ENCODE measurements around the gene CRISP1. TPM values are rescaled to one million over a fixed set of nuclear protein-coding genes. Genes with fewer than 3 reads are reported as not detected.
"Not testable (repeated sequence)": the region's sequence is repeated elsewhere in the genome, so short reads cannot be mapped to it uniquely, and the experiment has no call there.

The CRISP1 gene
- total and polyA plus RNA-seq, 2 of the 4 experiments (the other 2 are of a cell fraction): not detected

- in situ Hi-C loops (cut with MboI; ENCODE audit: low sequenced_read_pairs): no loop called here
- H3K27ac ChIP-seq (ENCODE audit: insufficient read depth, low read length): no peak overlapping the region
- BruUV-seq (replicated peaks): no TSS peak
Observed at GRCh38 chr6:49898904-49899566, 32.7 kb upstream of the CRISP1 start.

GRCh38 chr6:49895553-49895952 lies 29.2 kb upstream of the CRISP1 start:
- H4K91ac ChIP-seq (ENCODE audit: insufficient read depth, low read depth, low read length); H3K9me3 ChIP-seq (ENCODE audit: control insufficient read depth, insufficient read depth, low read length); H4K20me1 ChIP-seq (ENCODE audit: insufficient read depth, low read length); POLR2A ChIA-PET (ENCODE audit: unreplicated experiment); H3K4me1 ChIP-seq (ENCODE audit: control insufficient read depth, insufficient read depth, low read length); H2AK9ac ChIP-seq (replicated peaks; ENCODE audit: low read depth, low read length, poor library complexity); H2BK5ac ChIP-seq (ENCODE audit: low read depth, low read length, poor library complexity, severe bottlenecking); H3K4ac ChIP-seq (ENCODE audit: low read depth, low read length); H2BK20ac ChIP-seq (ENCODE audit: low read depth, low read length); dilution Hi-C loops (cut with HindIII; ENCODE audit: low sequenced_read_pairs, unreplicated experiment); H2AFZ ChIP-seq (replicated peaks; ENCODE audit: low read length, poor library complexity); H3K4me3 ChIP-seq (ENCODE audit: insufficient read depth, low read depth, low read length); H2BK120ac ChIP-seq (ENCODE audit: low read depth, low read length); H3K18ac ChIP-seq (ENCODE audit: low read depth, low read length); H3K4me2 ChIP-seq (ENCODE audit: low read depth, low read length); H3K27me3 ChIP-seq (ENCODE audit: control insufficient read depth, insufficient read depth, low read length); H3K36me3 ChIP-seq (ENCODE audit: control insufficient read depth, insufficient read depth, low read length); DNase-seq; intact Hi-C loops (cut with micrococcal nuclease); H3K9ac ChIP-seq (ENCODE audit: low read depth, low read length); H3K27ac ChIP-seq (ENCODE audit: insufficient read depth, low read length); ATAC-seq (ENCODE audit: low read depth); H3K14ac ChIP-seq (replicated peaks; ENCODE audit: low read depth, low read length); H2BK15ac ChIP-seq (ENCODE audit: low read depth, low read length); H4K8ac ChIP-seq (ENCODE audit: low read depth in 2 of 2, low read length in 2 of 2); CTCF ChIA-PET; H4K5ac ChIP-seq (ENCODE audit: low read depth, low read length); H3K79me1 ChIP-seq (ENCODE audit: low read depth in 1 of 2, low read length in 2 of 2); H3K23ac ChIP-seq (ENCODE audit: low read depth, low read length); H3K9me1 ChIP-seq (ENCODE audit: insufficient read depth, low read length); in situ Hi-C loops (cut with MboI; ENCODE audit: low sequenced_read_pairs); H3K56ac ChIP-seq (ENCODE audit: extremely low read depth, insufficient read depth, low read length); H2AK5ac ChIP-seq (ENCODE audit: low read depth, low read length); BruUV-seq (replicated peaks): not testable (repeated sequence)

More at GRCh38 chr6:49898904-49899566, 32.7 kb upstream of the CRISP1 start:
- dilution Hi-C loops (cut with HindIII; ENCODE audit: low sequenced_read_pairs, unreplicated experiment) (no loop called here), intact Hi-C loops (cut with micrococcal nuclease) (no loop called here)
- Histone ChIP-seq H3K4me2 (ENCODE audit: low read depth, low read length) (no peak overlapping the region), H2BK5ac (ENCODE audit: low read depth, low read length, poor library complexity, severe bottlenecking) (no peak overlapping the region), H2BK20ac (ENCODE audit: low read depth, low read length) (no peak overlapping the region), H3K79me1 (ENCODE audit: low read depth in 1 of 2, low read length in 2 of 2) (no peaks in the 10 kb centered on the region), H3K4ac (ENCODE audit: low read depth, low read length) (no peak overlapping the region), H2BK120ac (ENCODE audit: low read depth, low read length) (no peak overlapping the region), H3K23ac (ENCODE audit: low read depth, low read length) (no peak overlapping the region), H2AK5ac (ENCODE audit: low read depth, low read length) (no peak overlapping the region), H3K9ac (ENCODE audit: low read depth, low read length) (no peak overlapping the region), H4K20me1 (ENCODE audit: insufficient read depth, low read length) (no peaks in the 10 kb centered on the region), H3K9me3 (ENCODE audit: control insufficient read depth, insufficient read depth, low read length) (no peaks in the 10 kb centered on the region), H2AFZ (replicated peaks; ENCODE audit: low read length, poor library complexity) (no peak overlapping the region), H3K27me3 (ENCODE audit: control insufficient read depth, insufficient read depth, low read length) (no peaks in the 10 kb centered on the region), H3K18ac (ENCODE audit: low read depth, low read length) (no peak overlapping the region), H3K4me1 (ENCODE audit: control insufficient read depth, insufficient read depth, low read length) (no peaks in the 10 kb centered on the region), H4K5ac (ENCODE audit: low read depth, low read length) (no peak overlapping the region), H3K14ac (replicated peaks; ENCODE audit: low read depth, low read length) (no peak overlapping the region), H2BK15ac (ENCODE audit: low read depth, low read length) (no peak overlapping the region), H3K36me3 (ENCODE audit: control insufficient read depth, insufficient read depth, low read length) (no peaks in the 10 kb centered on the region), H4K91ac (ENCODE audit: insufficient read depth, low read depth, low read length) (no peak overlapping the region), H3K9me1 (ENCODE audit: insufficient read depth, low read length) (no peaks in the 10 kb centered on the region), H3K4me3 (ENCODE audit: insufficient read depth, low read depth, low read length) (no peak overlapping the region), H2AK9ac (replicated peaks; ENCODE audit: low read depth, low read length, poor library complexity) (no peak overlapping the region), H4K8ac (ENCODE audit: low read depth in 2 of 2, low read length in 2 of 2) (no peak overlapping the region), H3K56ac (ENCODE audit: extremely low read depth, insufficient read depth, low read length) (no peak overlapping the region)
- DNase-seq (no peak), ATAC-seq (ENCODE audit: low read depth) (no peak)
- TF ChIP-seq MXI1 (IDR thresholded peaks at IDR 0.05; ENCODE audit: borderline replicate concordance, low read depth, low read length) (no peak), FOS (IDR thresholded peaks at IDR 0.05; ENCODE audit: low read depth, low read length) (no peak), CHD1 (IDR thresholded peaks at IDR 0.05; ENCODE audit: low read depth, low read length) (no peak), POLR2A (IDR thresholded peaks at IDR 0.05; ENCODE audit: low read depth, low read length) (no peak), CTCF (conservative IDR thresholded peaks at IDR 0.05; ENCODE audit: low read depth, low read length) (no peak)
- ChIA-PET POLR2A (ENCODE audit: unreplicated experiment) (no interaction called here), CTCF (no interaction called here)

Data from IMR-90 (cell line).